H1 (cell line): ENCODE results near the gene HK2. TPM values are rescaled to one million over a fixed set of nuclear protein-coding genes. Genes with fewer than 3 reads are reported as not detected.

Experiments
- CTCF ChIA-PET: fragments of 300-600 bp; sonication (Branson Sonifier 250); formaldehyde crosslinking; loops from one replicate; lab custom pipeline; 2021; ENCODE audit not compliant: partially characterized antibody; lab: Charles Lee
- POLR2A ChIA-PET: fragments of 300-600 bp; sonication (Branson Sonifier 250); formaldehyde crosslinking; loops from one replicate; lab custom pipeline; 2021; ENCODE audit warnings: inconsistent platforms; ENCODE audit not compliant: partially characterized antibody; lab: Charles Lee
- DNase-seq, 2 experiments: peaks; one replicate each; pipeline versions ENCODE4 v3.0.0 to v3.0.0-alpha.2; 2010 to 2022; ENCODE audit warnings: low spot score in 2 of 2, low read depth in 1 of 2, mixed read lengths in 1 of 2
- FAIRE-seq: peaks from 2 replicates; lab custom pipeline; 2011; peaks lifted over from hg19 to GRCh38; lab: Jason Lieb, UNC
- H2AFZ ChIP-seq: 2 replicates; pipeline ENCODE4 v1.8.1; 2012; ENCODE audit warnings: low read length, inconsistent platforms
- H2AK5ac ChIP-seq: 2 replicates; pipeline ENCODE4 v1.6.1; 2013; ENCODE audit warnings: low read depth, low read length
- H2BK120ac ChIP-seq: replicated peaks from 2 replicates; pipeline ENCODE3; 2013; ENCODE audit warnings: low read depth, low read length, inconsistent platforms
- H2BK12ac ChIP-seq: 2 replicates; pipeline ENCODE4 v1.6.1; 2013; ENCODE audit warnings: low read depth, low read length
- H2BK15ac ChIP-seq: 2 replicates; pipeline ENCODE4 v1.6.1; 2013; ENCODE audit warnings: low read length
- H2BK20ac ChIP-seq: 2 replicates; pipeline ENCODE4 v1.6.1; 2013; ENCODE audit warnings: low read length
- H2BK5ac ChIP-seq: 2 replicates; pipeline ENCODE4 v1.6.1; 2013; ENCODE audit warnings: low read depth, low read length
- H3K14ac ChIP-seq: 2 replicates; pipeline ENCODE4 v1.6.1; 2013; ENCODE audit warnings: inconsistent platforms; ENCODE audit not compliant: insufficient read length
- H3K18ac ChIP-seq: 2 replicates; pipeline ENCODE4 v1.6.1; 2013; ENCODE audit warnings: low read length; ENCODE audit errors: extremely low read depth
- H3K23ac ChIP-seq: 2 replicates; pipeline ENCODE4 v1.6.1; 2013; ENCODE audit warnings: inconsistent platforms; ENCODE audit not compliant: insufficient read length
- H3K23me2 ChIP-seq: 2 replicates; pipeline ENCODE4 v1.6.1; 2013; ENCODE audit warnings: low read depth, low read length
- H3K27ac ChIP-seq: 2 replicates; pipeline ENCODE4 v1.6.1; 2011; ENCODE audit warnings: low read depth, low read length, inconsistent platforms
- H3K27me3 ChIP-seq, 4 experiments: replicated peaks in 1 of 4; 1 replicate in 1 of 4; 2 replicates in 3 of 4; pipeline versions ENCODE4 v1.6.1 to v1.8.1; 2011 to 2013; ENCODE audit warnings: low read length in 3 of 4, mild to moderate bottlenecking in 3 of 4, inconsistent platforms in 2 of 4, mixed read lengths in 2 of 4, moderate library complexity in 1 of 4; ENCODE audit not compliant: control insufficient read depth in 3 of 4, insufficient read depth in 3 of 4; ENCODE audit errors: extremely low read depth in 1 of 4
- H3K36me3 ChIP-seq, 4 experiments: 2 replicates each; pipeline versions ENCODE4 v1.6.1 to v1.8.1; 2011 to 2013; ENCODE audit warnings: mild to moderate bottlenecking in 4 of 4, low read length in 3 of 4, moderate library complexity in 2 of 4, control low read depth in 1 of 4, inconsistent platforms in 1 of 4; ENCODE audit not compliant: insufficient read depth in 4 of 4, control insufficient read depth in 2 of 4
- H3K4ac ChIP-seq: replicated peaks from 2 replicates; pipeline ENCODE3; 2013; ENCODE audit warnings: low read length, low read depth, mixed read lengths, inconsistent platforms; ENCODE audit not compliant: insufficient read length
- H3K4me1 ChIP-seq, 4 experiments: replicated peaks in 1 of 4; 1 replicate in 1 of 4; 2 replicates in 3 of 4; pipeline versions ENCODE4 v1.6.1 to v1.8.1; 2011 to 2013; ENCODE audit warnings: low read length in 3 of 4, inconsistent platforms in 2 of 4, mixed read lengths in 1 of 4; ENCODE audit not compliant: insufficient read depth in 4 of 4, control insufficient read depth in 3 of 4
- H3K4me2 ChIP-seq, 2 experiments: 2 replicates each; pipeline versions ENCODE4 v1.6.1 to v1.8.1; 2011 to 2013; ENCODE audit warnings: low read depth in 2 of 2, low read length in 2 of 2, control low read depth in 1 of 2, inconsistent platforms in 1 of 2, mild to moderate bottlenecking in 1 of 2; ENCODE audit not compliant: insufficient read depth in 1 of 2
- H3K4me3 ChIP-seq, 4 experiments: fragments of 200-600, 300-600 bp in 1 of 4; sonication (generic), shearing (Covaris generic), sonication (Bioruptor Twin) in 1 of 4; 2 replicates each; pipeline versions ENCODE4 v1.5.1 to v1.8.1; 2011 to 2016; ENCODE audit warnings: low read length in 4 of 4, low read depth in 3 of 4, control low read depth in 2 of 4, inconsistent platforms in 2 of 4, mild to moderate bottlenecking in 2 of 4, mixed read lengths in 1 of 4, moderate library complexity in 1 of 4; ENCODE audit not compliant: insufficient read depth in 2 of 4; ENCODE audit errors: extremely low read depth in 1 of 4
- H3K56ac ChIP-seq: replicated peaks from 2 replicates; pipeline ENCODE3; 2013; ENCODE audit warnings: low read depth, mild to moderate bottlenecking, mixed read lengths, low read length, inconsistent platforms; ENCODE audit not compliant: insufficient read length
- H3K79me1 ChIP-seq: 2 replicates; pipeline ENCODE4 v1.6.1; 2013; ENCODE audit warnings: low read depth, low read length, control low read depth
- H3K79me2 ChIP-seq, 2 experiments: 2 replicates each; pipeline versions ENCODE4 v1.6.1 to v1.8.1; 2012 to 2013; ENCODE audit warnings: low read length in 2 of 2, mild to moderate bottlenecking in 2 of 2, inconsistent platforms in 1 of 2; ENCODE audit not compliant: insufficient read depth in 2 of 2, control insufficient read depth in 1 of 2
- H3K9ac ChIP-seq, 4 experiments: replicated peaks in 1 of 4; 1 replicate in 1 of 4; 2 replicates in 3 of 4; pipeline versions ENCODE4 v1.6.1 to v1.8.1; 2011 to 2013; ENCODE audit warnings: low read depth in 3 of 4, low read length in 3 of 4, control low read depth in 2 of 4, mild to moderate bottlenecking in 2 of 4, moderate library complexity in 2 of 4, inconsistent platforms in 1 of 4; ENCODE audit errors: extremely low read depth in 1 of 4
- H3K9me3 ChIP-seq, 2 experiments: 2 replicates each; pipeline versions ENCODE4 v1.6.1 to v1.8.1; 2012 to 2013; ENCODE audit warnings: mild to moderate bottlenecking in 2 of 2, moderate library complexity in 2 of 2, control low read depth in 1 of 2, inconsistent platforms in 1 of 2, low read depth in 1 of 2, low read length in 1 of 2, mixed read lengths in 1 of 2; ENCODE audit not compliant: insufficient read depth in 2 of 2
- H4K20me1 ChIP-seq, 2 experiments: replicated peaks in 1 of 2; 2 replicates each; pipeline versions ENCODE3 to v1.8.1; 2011 to 2013; ENCODE audit warnings: inconsistent platforms in 2 of 2, low read length in 2 of 2, mild to moderate bottlenecking in 1 of 2; ENCODE audit not compliant: insufficient read depth in 2 of 2, control insufficient read depth in 1 of 2
- H4K5ac ChIP-seq: 2 replicates; pipeline ENCODE4 v1.6.1; 2013; ENCODE audit warnings: low read length, low read depth, mixed read lengths, inconsistent platforms; ENCODE audit not compliant: insufficient read length
- H4K8ac ChIP-seq: 2 replicates; pipeline ENCODE4 v1.8.0; 2013; ENCODE audit warnings: mild to moderate bottlenecking, moderate library complexity, low read length, inconsistent platforms; ENCODE audit not compliant: insufficient read depth; ENCODE audit errors: extremely low read depth
- H4K91ac ChIP-seq: replicated peaks from 2 replicates; pipeline ENCODE3; 2013; ENCODE audit warnings: low read length, mixed read lengths, inconsistent platforms; ENCODE audit not compliant: insufficient read length
- BACH1 ChIP-seq: IDR thresholded peaks from 2 replicates; pipeline ENCODE4 v1.6.1; 2012; ENCODE audit warnings: low read length, improper control_type of control experiment
- JUND ChIP-seq: IDR thresholded peaks from 2 replicates; pipeline ENCODE4 v1.6.1; 2011; ENCODE audit warnings: mild to moderate bottlenecking, improper control_type of control experiment, low read length
- KDM1A ChIP-seq: fragments of 200-600, 300-600 bp; sonication (generic); IDR thresholded peaks from 2 replicates; pipeline ENCODE4 v1.7.1; 2016; ENCODE audit warnings: mild to moderate bottlenecking, low read length, borderline replicate concordance
- SIRT6 ChIP-seq: IDR thresholded peaks from one replicate; pipeline ENCODE4 v1.7.1; 2012; ENCODE audit warnings: low read length, inconsistent platforms
- WGBS, 2 experiments: shearing (Covaris generic) in 1 of 2; methylation state at CpG; one replicate each; pipeline versions ENCODE4 v1.1.6 to v1.1.7; 2013 to 2015; ENCODE audit warnings: low lambda C conversion rate in 2 of 2, mixed read lengths in 2 of 2, inconsistent platforms in 1 of 2, low coverage in 1 of 2, missing lambda C conversion rate in 1 of 2; ENCODE audit not compliant: insufficient replicate concordance in 2 of 2, insufficient coverage in 1 of 2, insufficient read length in 1 of 2; ENCODE audit errors: extremely low coverage in 1 of 2, missing lambda C conversion rate in 1 of 2; 5-methylcytosine and 5-hydroxymethylcytosine counted together
- polyA plus RNA-seq, 7 experiments: library from polyadenylated mRNA; depleted of rRNA in 3 of 7; stranded (reverse) in 5 of 7; unstranded in 2 of 7; fragments of >200 nt in 5 of 7; fragments of 200-250 nt in 2 of 7; gene quantifications; 1 replicate in 5 of 7; 2 replicates in 1 of 7; 4 replicates in 1 of 7; pipeline versions ENCODE4 v1.2.1 to v1.2.3, GENCODE V29; 2011 to 2013; ENCODE audit warnings: missing spikeins in 2 of 7, mixed read lengths in 2 of 7
- total RNA-seq: library from RNA; stranded (reverse); fragmentation: NEBNext Ultra II Directional; extraction: Animal tissue kit (Norgen Biotek cat#: 25700); gene quantifications from 2 replicates; pipeline ENCODE4 v1.2.1, GENCODE V29; 2021

HK2 gene
- total and polyA plus RNA-seq, 2 of the 8 experiments (the other 6 are each of a cell fraction or from before 2014, with no cell fraction given), result 22.1 to 61.9 TPM

GRCh38 chr2:74915743-74916142, 81.8 kb downstream of the HK2 start:
- H2BK20ac ChIP-seq, result no peak overlapping the region
- H2BK5ac ChIP-seq, result no peak overlapping the region
- H3K4ac ChIP-seq, result no peak overlapping the region
- no peaks in the 10 kb centered on the region for H3K4me1 ChIP-seq
- H3K4me3 ChIP-seq, result no peak overlapping the region
- WGBS, 2 experiments, result 83% methylated on average over 4 of the region's 4 CpGs; no CpG with 5 or more reads in 1 of the 2 experiments
- no peaks in the 10 kb centered on the region for H4K20me1 ChIP-seq
- H4K5ac ChIP-seq, result no peak overlapping the region
- H2BK15ac ChIP-seq, result no peak overlapping the region
- H3K27ac ChIP-seq, result no peak overlapping the region
- H2BK12ac ChIP-seq, result no peak overlapping the region
- H2BK120ac ChIP-seq, result no peak overlapping the region
- H3K18ac ChIP-seq, result no peak overlapping the region
- no peaks in the 10 kb centered on the region for H3K79me1 ChIP-seq
- no peaks in the 10 kb centered on the region for H3K9me3 ChIP-seq
- no peak for DNase-seq
- H2AFZ ChIP-seq, result no peak overlapping the region
- peaks cover 2% of the 10 kb centered on the region; the same call in 1 of the 2 replicates for H3K23me2 ChIP-seq
- H3K79me2 ChIP-seq, result no peaks in the 10 kb centered on the region
- H4K91ac ChIP-seq, result no peak overlapping the region
- no peak overlapping the region for H3K23ac ChIP-seq
- ChIA-PET CTCF (interaction anchor here (0.6 to 1.4 kb wide), 5 partner anchors 69 to 152 kb away, joined by 3 to 4 read pairs (median 3); no protein-coding TSS in a partner anchor), POLR2A (no interaction called here)
- H3K27me3 ChIP-seq, result peaks cover 0 to 2% (median 0%) of the 10 kb centered on the region in 4 experiments; a peak in 1 of 7 replicates
- H4K8ac ChIP-seq, result no peak overlapping the region
- no peak overlapping the region for H3K56ac ChIP-seq
- no peaks in the 10 kb centered on the region for H3K36me3 ChIP-seq
- no peak overlapping the region for H3K14ac ChIP-seq
- no peak for TF ChIP-seq SIRT6
- TF ChIP-seq BACH1, result no peak
- TF ChIP-seq JUND, result no peak
- no peak for TF ChIP-seq KDM1A
- no peak overlapping the region for H2AK5ac ChIP-seq
- H3K9ac ChIP-seq, result no peak overlapping the region
- H3K4me2 ChIP-seq, result no peak overlapping the region
- FAIRE-seq, result no peak
